Measurements from ENCODE around the gene LBH. TPM values are rescaled to one million over a fixed set of nuclear protein-coding genes. Genes with fewer than 3 reads are reported as not detected.

LBH gene
- total and polyA plus RNA-seq, 2 of the 13 experiments (the other 11 are each of a cell fraction or from before 2014, with no cell fraction given), result 0.09 to 0.25 TPM

DNA sequence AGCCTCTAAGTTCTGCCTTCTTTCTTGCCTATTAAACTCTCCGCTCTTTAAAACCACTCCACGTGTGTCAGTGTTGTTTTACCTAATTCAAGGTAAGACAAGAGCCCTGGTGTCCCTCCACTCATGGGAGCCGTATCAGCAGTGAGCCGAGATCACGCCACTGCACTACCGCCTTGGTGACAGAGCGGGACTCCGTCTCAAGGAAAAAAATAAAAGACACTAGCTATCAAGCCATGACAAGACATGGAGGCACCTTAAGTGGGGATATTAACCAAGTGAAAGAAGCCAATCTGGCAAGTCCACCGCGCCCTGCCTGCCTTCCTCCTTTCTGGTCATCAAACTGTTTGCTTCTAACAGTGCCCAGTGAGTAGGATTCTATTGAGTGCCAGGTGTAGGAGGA is 40.2 kb upstream of the LBH start:
- in situ Hi-C loops (cut with HindIII; ENCODE audit: extremely low pct_ligation_motif_present, low pct_unique_long_range_greater_than_20kb), result no loop called here
- Histone ChIP-seq H3K4me3 (replicated peaks in 1 of 3; ENCODE audit: insufficient read depth in 1 of 3, low read depth in 2 of 3, low read length in 3 of 3) (no peak overlapping the region), H3K9ac (ENCODE audit: insufficient read depth, low read depth, low read length) (no peak overlapping the region), H4K20me1 (ENCODE audit: insufficient read depth, low read length) (no peaks in the 10 kb centered on the region), H3K4me2 (ENCODE audit: low read depth, low read length) (no peak overlapping the region), H3K36me3 (replicated peaks in 1 of 2; ENCODE audit: control insufficient read depth in 1 of 2, insufficient read depth in 2 of 2, low read length in 2 of 2) (no peaks in the 10 kb centered on the region), H3K27me3 (ENCODE audit: control insufficient read depth in 1 of 2, insufficient read depth in 2 of 2, low read length in 2 of 2) (peaks cover 0 to 19% of the 10 kb centered on the region in 2 experiments; a peak in 1 of 5 replicates), H3K4me1 (ENCODE audit: insufficient read depth, low read length) (no peaks in the 10 kb centered on the region), H3K27ac (ENCODE audit: extremely low read length, insufficient read depth, low read length) (no peak overlapping the region), H3K9me3 (ENCODE audit: low read length) (no peaks in the 10 kb centered on the region), H2AFZ (ENCODE audit: low read length) (no peak overlapping the region), H3K79me2 (ENCODE audit: insufficient read depth, low read length) (no peaks in the 10 kb centered on the region)
- CTCF ChIA-PET (ENCODE audit: low intra/inter-chr PET ratio, low total read pairs), result no interaction called here
- no peak for FAIRE-seq
- POLR2A ChIA-PET, result no interaction called here
- BruUV-seq (replicated peaks), result no TSS peak
- TF ChIP-seq, protein P1, sequence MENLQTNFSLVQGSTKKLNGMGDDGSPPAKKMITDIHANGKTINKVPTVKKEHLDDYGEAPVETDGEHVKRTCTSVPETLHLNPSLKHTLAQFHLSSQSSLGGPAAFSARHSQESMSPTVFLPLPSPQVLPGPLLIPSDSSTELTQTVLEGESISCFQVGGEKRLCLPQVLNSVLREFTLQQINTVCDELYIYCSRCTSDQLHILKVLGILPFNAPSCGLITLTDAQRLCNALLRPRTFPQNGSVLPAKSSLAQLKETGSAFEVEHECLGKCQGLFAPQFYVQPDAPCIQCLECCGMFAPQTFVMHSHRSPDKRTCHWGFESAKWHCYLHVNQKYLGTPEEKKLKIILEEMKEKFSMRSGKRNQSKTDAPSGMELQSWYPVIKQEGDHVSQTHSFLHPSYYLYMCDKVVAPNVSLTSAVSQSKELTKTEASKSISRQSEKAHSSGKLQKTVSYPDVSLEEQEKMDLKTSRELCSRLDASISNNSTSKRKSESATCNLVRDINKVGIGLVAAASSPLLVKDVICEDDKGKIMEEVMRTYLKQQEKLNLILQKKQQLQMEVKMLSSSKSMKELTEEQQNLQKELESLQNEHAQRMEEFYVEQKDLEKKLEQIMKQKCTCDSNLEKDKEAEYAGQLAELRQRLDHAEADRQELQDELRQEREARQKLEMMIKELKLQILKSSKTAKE (CRISPR knock-in tag; IDR thresholded peaks at IDR 0.05; ENCODE audit: borderline replicate concordance), result no peak
- TF ChIP-seq, protein P2, sequence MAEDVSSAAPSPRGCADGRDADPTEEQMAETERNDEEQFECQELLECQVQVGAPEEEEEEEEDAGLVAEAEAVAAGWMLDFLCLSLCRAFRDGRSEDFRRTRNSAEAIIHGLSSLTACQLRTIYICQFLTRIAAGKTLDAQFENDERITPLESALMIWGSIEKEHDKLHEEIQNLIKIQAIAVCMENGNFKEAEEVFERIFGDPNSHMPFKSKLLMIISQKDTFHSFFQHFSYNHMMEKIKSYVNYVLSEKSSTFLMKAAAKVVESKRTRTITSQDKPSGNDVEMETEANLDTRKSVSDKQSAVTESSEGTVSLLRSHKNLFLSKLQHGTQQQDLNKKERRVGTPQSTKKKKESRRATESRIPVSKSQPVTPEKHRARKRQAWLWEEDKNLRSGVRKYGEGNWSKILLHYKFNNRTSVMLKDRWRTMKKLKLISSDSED (CRISPR knock-in tag; IDR thresholded peaks at IDR 0.05), result no peak
- TF ChIP-seq ZNF501 (CRISPR knock-in tag; IDR thresholded peaks at IDR 0.05), result no peak
- no peak for TF ChIP-seq THAP7 (CRISPR knock-in tag; IDR thresholded peaks at IDR 0.05)
- TF ChIP-seq, protein P3, sequence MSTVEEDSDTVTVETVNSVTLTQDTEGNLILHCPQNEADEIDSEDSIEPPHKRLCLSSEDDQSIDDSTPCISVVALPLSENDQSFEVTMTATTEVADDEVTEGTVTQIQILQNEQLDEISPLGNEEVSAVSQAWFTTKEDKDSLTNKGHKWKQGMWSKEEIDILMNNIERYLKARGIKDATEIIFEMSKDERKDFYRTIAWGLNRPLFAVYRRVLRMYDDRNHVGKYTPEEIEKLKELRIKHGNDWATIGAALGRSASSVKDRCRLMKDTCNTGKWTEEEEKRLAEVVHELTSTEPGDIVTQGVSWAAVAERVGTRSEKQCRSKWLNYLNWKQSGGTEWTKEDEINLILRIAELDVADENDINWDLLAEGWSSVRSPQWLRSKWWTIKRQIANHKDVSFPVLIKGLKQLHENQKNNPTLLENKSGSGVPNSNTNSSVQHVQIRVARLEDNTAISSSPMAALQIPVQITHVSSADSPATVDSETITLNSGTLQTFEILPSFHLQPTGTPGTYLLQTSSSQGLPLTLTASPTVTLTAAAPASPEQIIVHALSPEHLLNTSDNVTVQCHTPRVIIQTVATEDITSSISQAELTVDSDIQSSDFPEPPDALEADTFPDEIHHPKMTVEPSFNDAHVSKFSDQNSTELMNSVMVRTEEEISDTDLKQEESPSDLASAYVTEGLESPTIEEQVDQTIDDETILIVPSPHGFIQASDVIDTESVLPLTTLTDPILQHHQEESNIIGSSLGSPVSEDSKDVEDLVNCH (CRISPR knock-in tag; IDR thresholded peaks at IDR 0.05), result no peak
- no peak for TF ChIP-seq ZNF451 (CRISPR knock-in tag; IDR thresholded peaks at IDR 0.05)
- no peak for TF ChIP-seq ELF4 (CRISPR knock-in tag; IDR thresholded peaks at IDR 0.05; ENCODE audit: borderline replicate concordance)
- 72% methylated on average over 10 of the region's 10 CpGs for WGBS (ENCODE audit: low lambda C conversion rate)
- no peak for DNase-seq (ENCODE audit: low spot score)
- intact Hi-C loops (cut with micrococcal nuclease; ENCODE audit: unreplicated experiment), result no loop called here
- no peak for ATAC-seq
